ENCODE results near the gene TEKTIP1. TPM values are rescaled to one million over a fixed set of nuclear protein-coding genes. Genes with fewer than 3 reads are reported as not detected.

TEKTIP1 gene
- total RNA-seq, 1 donor from 2014 or later, result 1.4 TPM

- peak overlapping the region; percentile 99 for H3K4me3 Mint-ChIP-seq (ENCODE audit: unreplicated experiment)
- peaks cover 11% of the 10 kb centered on the region for H3K27me3 Mint-ChIP-seq (ENCODE audit: unreplicated experiment)
- no peak overlapping the region for H3K27ac Mint-ChIP-seq (ENCODE audit: unreplicated experiment)
- H3K36me3 Mint-ChIP-seq (ENCODE audit: low read depth, unreplicated experiment), result peaks cover 3% of the 10 kb centered on the region
- DNase-seq (ENCODE audit: low spot score), result no peak
- no peaks in the 10 kb centered on the region for H3K9me3 Mint-ChIP-seq (ENCODE audit: unreplicated experiment)
- H3K4me1 Mint-ChIP-seq (ENCODE audit: unreplicated experiment), result peaks cover 24% of the 10 kb centered on the region
- TF ChIP-seq CTCF (IDR thresholded peaks at IDR 0.05; ENCODE audit: unreplicated experiment), result no peak
These were observed 17.5 kb downstream of the TEKTIP1 start for GRCh38 chr19:3556423-3556977.

- Mint-ChIP-seq H3K27me3 (ENCODE audit: unreplicated experiment) (peaks cover 11% of the 10 kb centered on the region), H3K36me3 (ENCODE audit: low read depth, unreplicated experiment) (peaks cover 3% of the 10 kb centered on the region), H3K4me1 (ENCODE audit: unreplicated experiment) (peaks cover 21% of the 10 kb centered on the region), H3K4me3 (ENCODE audit: unreplicated experiment) (peak overlapping the region; percentile 99), H3K27ac (ENCODE audit: unreplicated experiment) (no peak overlapping the region), H3K9me3 (ENCODE audit: unreplicated experiment) (no peaks in the 10 kb centered on the region)
- DNase-seq (ENCODE audit: low spot score), result no peak
- no peak for TF ChIP-seq CTCF (IDR thresholded peaks at IDR 0.05; ENCODE audit: unreplicated experiment)
These were observed 18.0 kb downstream of the TEKTIP1 start for GRCh38 chr19:3556978-3557460.

GRCh38 chr19:3557461-3558248, 18.7 kb downstream of the TEKTIP1 start, which contains the start of gene MFSD12:
MFSD12 (minus strand) TSS chr19:3557586; CDS start chr19:3557403, 183 bp downstream.
- H3K36me3 Mint-ChIP-seq (ENCODE audit: low read depth, unreplicated experiment), result peaks cover 3% of the 10 kb centered on the region
- peaks cover 11% of the 10 kb centered on the region for H3K27me3 Mint-ChIP-seq (ENCODE audit: unreplicated experiment)
- peak within 1 kb of the TSS; percentile 99 for H3K4me3 Mint-ChIP-seq (ENCODE audit: unreplicated experiment)
- H3K27ac Mint-ChIP-seq (ENCODE audit: unreplicated experiment), result no peak within 1 kb of the TSS
- TF ChIP-seq CTCF (IDR thresholded peaks at IDR 0.05; ENCODE audit: unreplicated experiment), result no peak
- DNase-seq (ENCODE audit: low spot score), result peak; percentile 92
- no peaks in the 10 kb centered on the region for H3K9me3 Mint-ChIP-seq (ENCODE audit: unreplicated experiment)
- H3K4me1 Mint-ChIP-seq (ENCODE audit: unreplicated experiment), result peaks cover 21% of the 10 kb centered on the region

- Mint-ChIP-seq H3K4me1 (ENCODE audit: unreplicated experiment) (no peaks in the 10 kb centered on the region), H3K4me3 (ENCODE audit: unreplicated experiment) (no peak overlapping the region), H3K9me3 (ENCODE audit: unreplicated experiment) (no peaks in the 10 kb centered on the region), H3K27ac (ENCODE audit: unreplicated experiment) (no peak overlapping the region), H3K36me3 (ENCODE audit: low read depth, unreplicated experiment) (no peaks in the 10 kb centered on the region), H3K27me3 (ENCODE audit: unreplicated experiment) (peaks cover 3% of the 10 kb centered on the region)
- TF ChIP-seq CTCF (IDR thresholded peaks at IDR 0.05; ENCODE audit: unreplicated experiment), result no peak
- no peak for DNase-seq (ENCODE audit: low spot score)
These were observed 24.9 kb downstream of the TEKTIP1 start for GRCh38 chr19:3563709-3564524.
